Measurements from ENCODE around the gene ALKBH1. TPM values are rescaled to one million over a fixed set of nuclear protein-coding genes. Genes with fewer than 3 reads are reported as not detected.
"Not testable (repeated sequence)": the region's sequence is repeated elsewhere in the genome, so short reads cannot be mapped to it uniquely, and the experiment has no call there.

Gene ALKBH1
- total RNA-seq, 2 donors from 2014 or later, result 12.5 to 20.4 TPM

- H3K4me1 ChIP-seq (replicated peaks), result no peaks in the 10 kb centered on the region
- peak overlapping the region; percentile 49 to 67 for H3K27ac ChIP-seq
- intact Hi-C loops (cut with DNase I), result no loop called here
- TF ChIP-seq CTCF (IDR thresholded peaks at IDR 0.05) (no peak), POLR2A (IDR thresholded peaks at IDR 0.05) (no peak), POLR2AphosphoS5 (IDR thresholded peaks at IDR 0.05) (peak; percentile 37)
- H3K4me3 ChIP-seq, result peak overlapping the region; percentile 31 to 38
- DNase-seq (ENCODE audit: low spot score), result peak; percentile 53
- no peaks in the 10 kb centered on the region for H3K9me3 ChIP-seq
- no peaks in the 10 kb centered on the region for H3K27me3 ChIP-seq (replicated peaks; ENCODE audit: insufficient read depth)
- H3K36me3 ChIP-seq, result no peaks in the 10 kb centered on the region
- 22% methylated on average over 47 of the region's 47 CpGs for WGBS
Measured at GRCh38 chr14:77641534-77642341, 66.1 kb downstream of the ALKBH1 start.

- intact Hi-C loops (cut with DNase I), result no loop called here
- TF ChIP-seq POLR2AphosphoS5 (IDR thresholded peaks at IDR 0.05) (no peak), POLR2A (IDR thresholded peaks at IDR 0.05) (no peak), CTCF (IDR thresholded peaks at IDR 0.05) (no peak)
- Histone ChIP-seq H3K36me3 (no peaks in the 10 kb centered on the region), H3K9me3 (no peaks in the 10 kb centered on the region), H3K27ac (peak overlapping the region in 1 of 2 donors; percentile 49), H3K4me1 (replicated peaks) (no peaks in the 10 kb centered on the region), H3K27me3 (replicated peaks; ENCODE audit: insufficient read depth) (no peaks in the 10 kb centered on the region), H3K4me3 (peak overlapping the region in 1 of 2 donors; percentile 31)
- no peak for DNase-seq (ENCODE audit: low spot score)
- WGBS, result 51% methylated on average over 16 of the region's 16 CpGs
Measured at GRCh38 chr14:77640756-77641533, 66.9 kb downstream of the ALKBH1 start.

GRCh38 chr14:77638771-77639171, 69.1 kb downstream of the ALKBH1 start:
- DNase-seq (ENCODE audit: low spot score), result no peak
- intact Hi-C loops (cut with DNase I), result no loop called here
- TF ChIP-seq POLR2AphosphoS5 (IDR thresholded peaks at IDR 0.05) (no peak), CTCF (IDR thresholded peaks at IDR 0.05) (no peak), POLR2A (IDR thresholded peaks at IDR 0.05) (no peak)
- Histone ChIP-seq H3K27me3 (replicated peaks; ENCODE audit: insufficient read depth) (no peaks in the 10 kb centered on the region), H3K4me1 (replicated peaks) (no peaks in the 10 kb centered on the region), H3K4me3 (no peak overlapping the region), H3K9me3 (no peaks in the 10 kb centered on the region), H3K36me3 (no peaks in the 10 kb centered on the region), H3K27ac (no peak overlapping the region)
- 43% methylated on average over 2 of the region's 2 CpGs for WGBS

- H3K4me3 ChIP-seq; H3K4me1 ChIP-seq (replicated peaks); H3K36me3 ChIP-seq; intact Hi-C loops (cut with DNase I); H3K9me3 ChIP-seq; H3K27me3 ChIP-seq (replicated peaks; ENCODE audit: insufficient read depth); H3K27ac ChIP-seq: not testable (repeated sequence)
- TF ChIP-seq POLR2AphosphoS5 (IDR thresholded peaks at IDR 0.05), result peak; percentile 69
- 45% methylated on average over 4 of the region's 4 CpGs for WGBS
- DNase-seq (ENCODE audit: low spot score), result peak; percentile 36
Measured at GRCh38 chr14:77635869-77636268, 72.0 kb downstream of the ALKBH1 start.

- H3K36me3 ChIP-seq; intact Hi-C loops (cut with DNase I); H3K4me3 ChIP-seq; H3K27me3 ChIP-seq (replicated peaks; ENCODE audit: insufficient read depth); H3K9me3 ChIP-seq; H3K4me1 ChIP-seq (replicated peaks); DNase-seq (ENCODE audit: low spot score); H3K27ac ChIP-seq: not testable (repeated sequence)
- WGBS, result 59% methylated on average over 8 of the region's 8 CpGs
Measured at GRCh38 chr14:77635466-77635865, 72.4 kb downstream of the ALKBH1 start.

Measured in prostate gland (tissue), 2 donors.